ENCODE measurements around the gene TRPM7.

The TRPM7 gene

DNA sequence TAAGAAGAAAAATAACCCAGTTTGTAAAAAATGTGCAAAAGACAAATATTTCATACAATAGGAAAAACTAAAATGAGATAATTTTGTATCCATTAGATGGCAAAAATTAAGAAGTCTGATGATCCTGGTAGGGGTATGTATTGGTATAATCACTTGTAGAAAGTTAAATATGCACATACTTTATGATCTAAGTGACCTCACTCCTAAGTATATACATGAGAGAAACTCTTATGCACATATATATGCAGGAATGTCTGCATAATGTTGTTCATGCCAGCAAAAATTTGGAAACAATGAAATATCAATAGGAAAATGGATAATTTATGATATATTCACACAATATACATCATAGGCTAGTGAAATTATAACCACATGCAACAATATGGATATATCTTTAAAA is 173.6 kb downstream of the TRPM7 start:
- in situ Hi-C loops (cut with HindIII; ENCODE audit: low sequenced_read_pairs) = no loop called here
- DNase-seq (ENCODE audit: low read depth) = no peak
- TF ChIP-seq, protein P1, sequence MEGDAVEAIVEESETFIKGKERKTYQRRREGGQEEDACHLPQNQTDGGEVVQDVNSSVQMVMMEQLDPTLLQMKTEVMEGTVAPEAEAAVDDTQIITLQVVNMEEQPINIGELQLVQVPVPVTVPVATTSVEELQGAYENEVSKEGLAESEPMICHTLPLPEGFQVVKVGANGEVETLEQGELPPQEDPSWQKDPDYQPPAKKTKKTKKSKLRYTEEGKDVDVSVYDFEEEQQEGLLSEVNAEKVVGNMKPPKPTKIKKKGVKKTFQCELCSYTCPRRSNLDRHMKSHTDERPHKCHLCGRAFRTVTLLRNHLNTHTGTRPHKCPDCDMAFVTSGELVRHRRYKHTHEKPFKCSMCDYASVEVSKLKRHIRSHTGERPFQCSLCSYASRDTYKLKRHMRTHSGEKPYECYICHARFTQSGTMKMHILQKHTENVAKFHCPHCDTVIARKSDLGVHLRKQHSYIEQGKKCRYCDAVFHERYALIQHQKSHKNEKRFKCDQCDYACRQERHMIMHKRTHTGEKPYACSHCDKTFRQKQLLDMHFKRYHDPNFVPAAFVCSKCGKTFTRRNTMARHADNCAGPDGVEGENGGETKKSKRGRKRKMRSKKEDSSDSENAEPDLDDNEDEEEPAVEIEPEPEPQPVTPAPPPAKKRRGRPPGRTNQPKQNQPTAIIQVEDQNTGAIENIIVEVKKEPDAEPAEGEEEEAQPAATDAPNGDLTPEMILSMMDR (IDR thresholded peaks at IDR 0.05; ENCODE audit: low read depth, low read length, missing control alignments) = no peak
- H3K4me3 ChIP-seq (ENCODE audit: low read depth, low read length) = no peak overlapping the region
